Mesenteric fat pad (tissue), 1 donor: ENCODE measurements around the gene ADPRHL1. TPM values are rescaled to one million over a fixed set of nuclear protein-coding genes. Genes with fewer than 3 reads are reported as not detected.

Experiments
- DNase-seq: peaks from one replicate; pipeline ENCODE4 v3.0.0-alpha.2; 2020; ENCODE audit warnings: low spot score
- total RNA-seq: library from RNA; stranded (reverse); fragmentation: NEBNext Ultra II Directional; extraction: Animal tissue kit (Norgen Biotek cat#: 25700); gene quantifications from one replicate; pipeline ENCODE4 v1.2.1, GENCODE V29; 2021
- donor health status: DM: yes; HTN: yes; CAD: no.

ADPRHL1 gene
- total RNA-seq, 1 donor from 2014 or later: 2.1 TPM

DNA sequence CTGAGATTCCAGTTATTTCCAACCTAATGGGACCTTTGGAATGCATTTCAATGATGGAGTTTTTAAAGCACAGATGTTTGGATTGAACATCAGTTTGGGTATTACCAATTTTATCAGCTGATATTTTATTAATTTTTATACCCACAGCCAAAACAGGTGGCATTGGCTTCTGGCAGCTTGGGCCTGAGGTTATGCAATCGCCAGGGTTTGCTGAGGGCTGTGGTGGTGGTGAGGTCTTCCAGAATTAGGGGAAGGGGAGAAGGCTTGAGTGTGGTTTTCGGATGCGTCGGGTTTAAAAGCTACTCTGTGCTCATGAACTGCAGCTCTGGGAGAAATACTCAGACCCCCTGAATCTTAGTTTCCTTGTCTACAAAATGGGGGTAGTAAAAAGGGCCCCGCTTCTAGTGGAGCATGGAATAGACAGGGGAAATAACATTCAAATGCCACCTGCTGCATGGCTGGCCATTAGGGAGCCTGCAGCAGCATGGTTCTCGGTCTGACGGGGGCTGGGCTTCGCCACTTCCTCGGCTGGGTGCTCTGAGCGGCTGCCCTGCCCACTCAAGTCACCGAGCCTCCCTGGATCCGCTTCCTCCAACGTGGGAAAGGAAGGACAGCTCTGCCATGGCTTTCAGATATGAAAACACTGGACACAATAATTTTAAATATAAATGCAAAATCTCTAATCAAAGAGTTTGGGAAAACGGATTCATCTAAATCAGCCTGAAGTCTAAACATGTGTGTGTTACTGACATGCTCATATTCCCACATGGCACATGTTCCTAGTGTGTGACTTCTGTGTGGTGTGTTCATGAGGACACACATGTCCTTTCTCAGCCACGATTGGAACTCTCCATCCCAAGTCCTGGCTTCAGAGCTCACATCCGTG lies 35.2 kb downstream of the ADPRHL1 start:
- DNase-seq: no peak

DNA sequence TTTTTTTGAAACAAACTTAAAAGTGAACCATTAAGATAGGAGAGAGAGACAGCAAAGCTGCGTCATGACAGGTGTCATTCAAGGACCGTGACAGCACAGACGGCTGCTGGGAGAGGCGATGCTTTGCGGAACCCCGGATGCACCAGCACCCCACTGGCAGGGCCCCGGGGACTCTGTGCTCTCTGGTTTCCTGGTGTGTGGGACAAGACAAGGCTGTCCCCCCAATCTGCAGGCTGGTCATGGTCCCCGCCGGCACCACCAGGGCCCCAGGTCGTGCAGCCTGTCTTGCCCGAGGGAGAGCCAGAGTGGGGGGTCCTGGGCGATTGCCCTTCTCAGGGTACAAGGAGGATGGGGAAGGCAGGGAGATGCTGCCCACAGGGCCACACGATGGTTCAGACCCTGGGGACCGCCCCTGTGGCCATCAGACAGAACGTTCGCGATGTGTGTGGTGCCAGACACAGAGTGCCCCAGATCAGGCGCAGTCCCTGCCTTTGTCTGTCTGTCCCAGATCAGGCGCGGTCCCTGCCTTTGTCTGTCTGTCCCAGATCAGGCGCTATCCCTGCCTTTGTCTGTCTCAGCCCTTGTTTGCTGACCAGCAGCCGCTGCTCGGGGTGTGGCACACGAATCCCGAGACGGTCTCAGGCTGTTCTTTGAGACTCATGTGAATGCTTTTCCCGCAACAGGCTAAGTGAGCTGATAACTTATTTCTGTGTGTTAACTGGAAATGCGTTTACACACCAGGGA lies 36.1 kb downstream of the ADPRHL1 start:
- DNase-seq: no peak

DNA sequence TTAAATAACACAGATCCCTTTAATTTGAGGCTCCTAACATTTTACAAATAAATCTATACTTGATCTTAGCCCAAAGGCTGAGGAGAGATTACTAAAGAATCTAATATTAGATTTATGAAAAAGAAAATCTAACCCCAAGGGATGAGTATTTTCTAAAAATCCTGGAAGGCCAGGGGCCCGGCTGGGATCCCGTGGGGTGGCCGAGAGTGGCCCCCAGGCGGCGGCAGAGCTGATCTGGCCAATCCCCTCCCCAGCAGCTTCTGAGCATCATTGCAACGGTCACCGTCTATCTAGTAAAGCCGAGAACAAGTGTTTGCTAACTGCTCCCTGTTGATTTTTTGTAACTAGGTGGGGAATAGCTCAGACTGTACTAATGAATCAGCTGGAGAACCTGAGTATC lies 37.5 kb downstream of the ADPRHL1 start:
- DNase-seq: no peak

DNA sequence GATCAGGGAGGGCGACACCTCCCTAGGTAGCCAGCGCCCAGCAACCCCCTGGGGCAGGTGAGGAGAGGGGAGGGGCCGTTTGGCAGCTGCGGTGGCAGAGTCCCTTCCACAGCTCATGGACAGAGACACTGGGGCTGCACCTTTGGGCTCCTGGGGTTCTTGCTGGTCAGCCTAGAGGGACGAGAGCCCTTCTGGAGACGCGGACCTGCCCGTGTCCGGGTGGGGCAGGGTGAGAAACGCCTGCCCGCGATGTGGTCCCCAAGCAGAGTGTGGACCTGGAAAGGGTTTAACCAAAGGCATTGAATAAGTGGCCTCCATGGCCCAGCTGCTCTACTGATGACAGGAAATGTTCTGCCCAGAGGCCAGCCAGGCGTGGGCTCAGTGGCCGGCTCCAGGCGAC lies 38.3 kb downstream of the ADPRHL1 start:
- no peak for DNase-seq

DNA sequence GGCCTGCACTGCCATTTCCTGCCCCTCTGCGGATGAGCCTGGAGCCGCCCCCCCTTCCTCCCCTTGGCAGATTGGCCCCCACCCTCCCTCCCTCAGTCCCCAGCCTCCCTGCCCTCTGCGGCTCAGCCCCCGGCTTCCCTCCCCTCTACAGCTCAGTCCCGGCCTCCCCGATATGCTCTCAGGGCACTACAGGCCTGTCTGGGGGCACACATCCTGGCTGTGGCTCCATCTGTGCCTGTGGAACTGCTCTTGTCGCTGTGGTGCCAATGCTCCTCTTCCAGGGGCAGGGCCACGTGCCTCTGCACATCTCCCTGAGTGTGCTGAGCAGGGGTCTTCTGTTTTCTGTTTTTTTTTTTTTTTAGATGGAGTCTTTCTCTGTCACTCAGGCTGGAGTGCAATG lies 39.0 kb downstream of the ADPRHL1 start:
- no peak for DNase-seq

DNA sequence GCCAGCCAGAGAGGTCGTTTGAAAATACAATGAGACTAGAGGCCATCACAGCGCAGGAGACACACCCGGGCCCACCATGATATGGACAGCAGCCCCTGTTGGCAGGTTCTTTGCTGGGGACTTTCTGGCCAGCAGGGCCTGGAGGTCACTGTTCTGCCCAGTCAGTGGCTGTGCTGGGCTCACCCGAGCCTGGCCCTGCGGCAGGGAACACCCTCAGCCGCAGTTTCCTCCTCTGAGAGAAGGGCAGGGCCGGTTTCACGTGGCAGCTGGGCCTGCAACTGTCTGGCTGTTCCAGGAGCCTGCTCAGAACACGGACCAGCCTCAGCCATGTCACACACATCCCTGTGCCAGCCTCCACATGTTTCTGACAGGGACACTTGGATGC lies 39.4 kb downstream of the ADPRHL1 start:
- no peak for DNase-seq

DNA sequence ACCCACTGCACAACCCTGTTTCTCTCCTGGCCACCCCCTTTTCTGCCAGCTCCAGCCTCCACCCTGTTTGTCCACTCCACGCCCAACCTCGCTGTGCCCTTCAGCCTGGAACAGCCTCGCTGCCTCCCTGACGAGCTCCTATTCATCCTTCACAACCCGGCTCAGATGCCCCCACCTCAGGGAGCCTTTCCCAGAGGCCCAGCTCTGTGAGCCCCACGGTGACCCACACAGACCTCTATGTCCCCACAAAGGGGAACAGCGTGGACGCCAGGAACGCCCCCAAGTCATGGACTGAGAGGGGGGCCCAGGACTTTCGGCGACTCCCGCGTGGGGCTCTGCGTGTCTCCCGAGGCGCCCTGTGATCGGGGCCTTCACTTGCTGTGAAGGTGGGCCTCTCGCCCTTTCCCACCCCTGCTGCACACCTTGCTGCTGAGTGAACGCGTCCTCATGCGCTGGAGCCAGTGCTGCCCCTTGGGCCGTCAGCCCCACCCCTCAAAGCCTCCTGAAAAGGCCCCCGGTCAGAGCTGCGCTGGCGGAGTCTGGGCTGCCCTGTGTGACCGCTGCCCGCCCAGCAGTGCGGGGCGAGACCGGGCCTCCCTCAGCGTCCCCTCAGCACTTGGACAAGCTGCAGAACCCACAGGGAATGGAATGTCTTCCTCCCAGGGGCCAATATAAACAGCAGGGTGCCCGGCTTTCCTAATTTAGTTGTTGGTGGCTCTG lies 40.0 kb downstream of the ADPRHL1 start:
- no peak for DNase-seq

DNA sequence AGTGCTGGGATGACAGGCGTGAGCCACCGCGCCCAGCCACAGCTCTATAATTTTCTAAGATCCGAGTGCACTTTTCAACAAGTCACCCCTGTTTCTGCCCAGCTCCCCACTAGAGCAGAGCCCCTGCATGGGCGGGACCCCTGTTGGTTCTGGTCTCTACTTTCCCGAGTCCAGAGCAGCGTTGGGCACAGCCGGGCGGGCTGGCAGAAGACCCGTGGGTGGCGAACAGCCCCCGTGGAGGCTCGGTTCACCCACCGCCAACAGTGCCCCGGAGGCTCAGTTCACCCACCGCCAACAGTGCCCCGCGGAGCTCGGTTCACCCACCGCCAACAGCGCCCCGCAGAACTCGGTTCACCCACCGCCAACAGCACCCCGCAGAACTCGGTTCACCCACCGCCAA lies 40.8 kb downstream of the ADPRHL1 start:
- no peak for DNase-seq

DNA sequence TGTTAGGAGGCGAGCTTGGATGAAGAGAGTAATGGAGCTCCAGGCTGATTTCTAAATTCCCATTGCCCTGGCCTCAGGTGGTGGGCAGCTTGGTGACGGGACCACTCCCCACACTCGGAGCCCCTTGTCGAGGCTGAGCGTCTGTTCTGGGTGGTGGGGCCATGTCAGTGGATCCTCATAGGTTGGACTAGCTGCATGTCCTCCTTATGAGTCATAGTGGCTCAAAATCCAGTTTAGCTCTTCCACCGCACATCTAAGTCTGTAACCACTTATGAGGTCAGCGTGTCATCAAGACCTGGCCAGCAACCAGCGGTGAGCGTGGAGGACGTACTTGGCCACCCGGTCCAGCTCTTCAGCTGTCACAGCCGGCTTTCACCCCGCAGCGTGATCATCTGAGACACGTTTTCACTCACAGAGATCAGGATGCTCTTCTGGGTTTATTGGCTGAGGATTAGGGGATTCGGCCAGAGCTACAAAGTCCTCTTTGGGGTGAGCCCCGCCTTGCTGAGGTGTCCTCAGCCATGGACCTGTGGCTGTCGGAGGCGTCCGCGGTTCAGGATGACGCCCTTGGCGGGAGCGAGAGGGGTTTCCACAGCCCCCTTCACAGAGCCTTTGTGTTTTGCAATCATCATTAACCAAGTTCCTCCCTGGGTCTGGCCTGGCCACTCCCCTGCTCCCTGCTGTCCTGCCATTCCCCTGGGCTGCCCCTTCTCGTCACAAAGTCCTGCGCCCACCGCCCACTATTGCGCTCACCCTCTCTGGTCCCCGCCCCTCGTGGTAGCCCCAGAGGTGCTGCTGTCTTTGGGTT lies 41.9 kb downstream of the ADPRHL1 start:
- DNase-seq: no peak

DNA sequence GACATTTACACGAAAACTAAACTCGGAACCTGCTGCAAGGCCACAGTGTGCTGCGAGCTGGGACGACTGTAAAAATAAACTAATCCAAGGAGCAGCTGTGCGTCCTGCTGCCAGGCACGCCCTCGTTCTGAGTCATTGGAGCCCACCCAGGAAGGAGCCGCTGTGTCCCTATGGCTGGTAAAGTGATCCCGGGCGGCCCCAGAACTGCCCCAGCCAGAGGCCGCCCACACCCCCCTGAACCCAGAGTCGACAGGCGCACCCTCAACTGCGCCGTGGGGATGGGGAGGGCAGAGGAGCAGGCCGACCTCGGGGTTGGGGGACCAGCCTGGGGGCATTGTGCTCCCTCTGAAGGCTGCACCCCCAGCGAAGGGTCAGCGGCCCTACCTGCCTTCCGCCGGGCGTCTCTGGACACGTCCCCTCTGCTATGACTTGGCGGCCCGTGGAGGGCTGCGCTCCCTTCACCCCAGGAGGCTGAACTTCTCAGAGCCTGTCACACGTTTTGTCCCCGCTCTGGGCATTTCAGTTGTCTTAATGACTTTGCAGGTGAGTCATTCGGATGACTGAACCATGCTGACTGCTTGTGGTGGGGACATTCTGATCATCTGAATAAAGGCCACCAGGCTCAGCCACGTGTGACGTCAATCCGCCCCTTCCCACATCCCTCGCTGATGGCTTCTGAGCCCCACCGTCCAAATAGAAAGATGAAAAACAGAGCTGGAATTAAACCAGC lies 42.7 kb downstream of the ADPRHL1 start:
- DNase-seq: no peak

DNA sequence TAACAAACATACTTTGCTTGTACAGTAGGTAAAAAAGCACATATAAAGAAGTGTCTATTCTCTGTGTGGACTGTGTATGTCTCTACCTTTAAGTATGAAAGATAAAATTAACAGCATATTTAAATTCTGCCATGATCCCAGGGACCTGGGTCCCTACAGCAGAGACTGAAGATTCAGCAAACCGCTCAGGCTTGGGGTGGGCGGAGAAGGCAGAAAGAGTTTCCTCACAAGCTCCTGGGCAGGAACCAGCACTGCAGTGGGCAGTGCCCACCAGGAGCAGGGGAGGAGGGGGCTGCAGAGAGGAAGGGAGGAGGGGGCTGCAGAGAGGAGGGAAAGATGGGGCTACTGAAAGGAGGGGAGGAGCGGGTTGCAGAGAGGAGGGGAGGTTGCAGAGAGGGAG lies 44.7 kb downstream of the ADPRHL1 start:
- no peak for DNase-seq

DNA sequence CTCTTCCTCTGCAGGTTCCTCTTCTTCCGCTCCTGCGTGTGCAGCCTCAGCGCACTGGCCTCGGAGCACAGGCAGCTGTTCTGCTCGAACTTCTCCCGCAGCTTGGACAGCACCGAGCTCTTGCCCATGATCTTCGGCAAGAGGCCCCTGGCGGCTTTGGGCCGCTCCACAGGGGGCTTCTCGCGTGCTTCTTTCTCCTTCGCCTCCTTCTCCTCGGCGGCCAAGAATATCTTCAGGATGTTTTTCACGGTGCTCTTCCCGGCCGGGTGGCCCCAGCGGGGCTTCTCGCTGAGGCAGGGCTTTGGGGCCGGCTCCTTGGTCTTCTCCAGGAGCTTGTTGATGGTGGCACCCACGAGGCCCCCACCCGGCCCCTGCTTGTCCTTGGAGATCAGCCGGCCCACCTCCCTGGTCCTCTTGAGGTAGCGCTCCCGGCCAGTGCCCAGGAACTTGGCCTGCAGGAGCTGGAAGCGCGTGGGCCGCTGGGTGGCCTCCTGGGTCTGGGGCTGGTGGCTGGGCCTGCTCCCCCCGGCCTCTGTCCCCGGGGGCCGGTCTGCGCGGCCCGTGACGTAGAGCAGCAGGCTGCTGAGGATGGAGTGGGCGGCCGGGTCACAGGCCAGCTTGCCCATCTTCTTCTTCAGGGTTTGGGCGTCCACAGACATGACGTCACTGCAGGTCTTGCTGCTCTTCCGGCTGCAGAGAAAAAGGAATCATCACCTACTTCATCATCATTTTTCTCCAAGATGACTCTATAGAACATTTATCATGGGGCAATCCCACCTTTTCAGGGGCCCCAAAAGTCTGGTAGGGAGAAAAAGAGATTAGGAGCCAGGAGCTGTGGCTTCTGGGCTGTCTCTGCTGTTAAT lies 45.5 kb downstream of the ADPRHL1 start:
- DNase-seq: peak; percentile 80

DNA sequence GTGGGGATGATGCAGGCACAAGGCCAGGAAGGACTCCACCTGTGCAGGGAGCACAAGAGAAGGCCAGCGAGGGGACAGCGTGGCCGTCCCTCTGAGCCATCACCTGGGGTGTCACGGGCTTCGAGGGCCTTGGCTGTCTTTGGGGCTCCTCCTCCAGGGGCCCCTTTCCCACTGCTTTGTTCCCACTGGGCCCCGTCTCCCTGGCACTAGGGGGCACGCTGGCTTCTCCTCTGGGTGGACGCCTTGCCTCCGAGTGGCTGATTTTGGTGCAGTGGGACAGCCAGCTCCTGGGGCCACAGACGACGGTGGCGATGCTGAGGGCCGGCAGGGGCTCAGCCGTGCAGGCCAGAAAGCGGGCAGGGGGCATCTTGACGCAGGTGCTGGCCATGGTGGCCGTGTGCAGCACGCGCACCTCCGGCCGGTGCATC lies 46.2 kb downstream of the ADPRHL1 start:
- peak; percentile 72 for DNase-seq

DNA sequence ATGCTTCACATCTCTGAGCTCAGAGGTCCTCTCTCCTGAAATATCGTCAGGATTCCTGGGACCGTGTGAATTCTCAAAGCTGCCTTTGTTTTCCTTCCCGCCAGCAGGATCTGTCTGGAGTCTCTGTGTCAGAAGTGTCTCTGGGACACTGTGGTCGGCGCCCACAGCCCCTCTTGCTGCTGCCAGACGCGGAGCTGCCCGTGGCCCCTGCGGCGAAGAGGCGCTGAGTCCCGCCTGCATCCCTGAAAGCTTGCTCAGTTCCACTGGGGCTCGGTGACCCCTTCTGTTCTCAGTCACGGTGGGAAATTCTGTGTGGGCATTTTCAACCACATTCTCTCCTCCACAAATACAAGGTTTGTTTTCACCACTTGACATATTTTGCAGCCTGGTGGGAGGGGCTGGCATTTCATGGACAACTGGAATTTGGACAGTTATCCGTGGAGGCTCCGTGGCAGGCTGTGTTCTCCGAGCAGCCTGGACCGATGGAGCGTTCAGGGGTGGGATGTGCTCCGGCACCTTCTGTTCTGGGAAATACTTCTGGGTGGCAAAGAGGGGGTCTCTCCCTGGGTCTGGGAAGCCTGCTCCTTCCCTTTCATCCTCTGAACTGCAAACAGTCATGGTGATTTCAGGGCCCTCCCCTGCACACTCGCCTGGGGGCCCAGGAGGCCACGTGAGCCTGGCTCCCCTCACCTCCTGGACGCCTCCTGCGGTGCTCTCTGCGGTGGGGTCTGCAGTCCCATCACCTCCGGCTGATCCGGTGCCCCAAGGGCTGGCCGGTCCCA lies 46.8 kb downstream of the ADPRHL1 start:
- peak; percentile 68 for DNase-seq

DNA sequence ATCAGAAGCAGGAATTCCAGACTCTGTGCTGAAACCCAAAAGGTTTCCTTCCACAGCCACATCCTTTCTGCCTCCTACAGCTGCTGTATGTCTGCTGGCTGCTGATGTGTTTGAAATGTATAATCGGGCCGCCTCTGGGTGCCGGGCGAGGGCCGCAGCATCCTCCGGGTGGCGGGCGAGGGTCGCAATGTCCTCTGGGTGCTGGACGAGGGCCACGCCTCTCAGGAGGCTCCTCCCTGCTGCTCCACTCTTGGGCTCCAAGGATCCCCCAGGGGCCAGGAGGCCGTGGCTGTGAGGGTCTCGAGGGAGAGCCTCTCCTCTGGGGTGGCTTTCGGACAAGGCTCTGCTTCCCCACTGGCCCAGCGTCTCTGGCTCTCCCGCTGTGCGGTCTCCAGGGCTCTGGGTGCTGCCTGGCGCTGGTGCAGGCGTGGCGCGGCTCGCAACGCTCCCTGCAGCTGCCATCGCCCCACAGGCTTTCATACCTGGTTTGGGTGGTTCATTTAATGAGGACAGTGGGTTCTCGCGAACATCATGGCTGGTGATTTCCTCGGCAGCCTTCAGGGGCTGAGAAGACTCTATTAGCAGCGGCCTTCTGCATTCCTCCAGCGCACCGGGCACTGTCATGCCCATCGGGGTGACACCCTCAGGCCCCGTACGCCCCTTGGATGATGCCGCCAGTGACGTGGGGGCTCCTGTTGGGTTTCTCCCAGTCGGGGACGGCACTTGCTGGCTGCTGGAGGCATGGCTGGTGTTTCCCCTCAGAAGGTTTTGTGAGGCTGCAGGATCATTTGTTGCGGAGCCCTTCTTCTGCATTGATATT lies 47.6 kb downstream of the ADPRHL1 start:
- DNase-seq: peak; percentile 87

DNA sequence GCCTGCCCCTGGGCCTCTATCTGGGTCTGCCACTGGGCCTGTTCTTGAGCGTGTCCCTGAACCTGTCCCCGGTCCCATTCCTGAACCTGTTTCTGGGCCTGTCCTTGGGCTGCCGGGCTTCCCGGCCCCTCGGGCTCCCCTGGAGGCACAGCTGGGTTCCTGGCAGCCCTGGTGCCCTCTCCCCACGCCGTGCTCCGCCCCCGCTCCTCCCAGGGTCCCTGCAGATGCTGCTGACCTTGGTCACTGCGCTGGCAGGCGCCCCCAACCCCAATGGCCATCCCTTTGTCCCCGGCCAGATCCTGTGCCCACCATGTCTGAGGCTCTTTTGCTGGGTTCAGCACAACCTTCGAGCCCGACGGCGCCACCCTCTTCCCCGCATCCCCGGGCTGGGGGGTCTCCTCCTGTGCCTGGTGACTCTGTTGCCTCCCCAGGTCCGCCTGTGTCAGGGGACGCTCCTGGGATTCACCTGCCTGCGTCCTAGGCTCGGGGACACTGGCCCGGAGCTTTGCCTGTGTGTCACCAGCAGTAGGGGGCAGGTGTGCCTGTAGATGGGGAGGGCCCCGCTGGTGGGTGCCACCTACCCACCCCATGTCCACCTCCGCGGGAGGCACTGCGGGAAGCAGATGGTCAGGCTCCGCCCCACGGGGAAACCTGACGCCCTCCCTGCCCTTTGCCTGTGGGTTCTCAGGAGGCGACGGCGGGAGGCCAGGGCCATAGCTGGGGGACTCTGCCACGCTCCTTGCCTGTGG lies 48.4 kb downstream of the ADPRHL1 start:
- peak; percentile 85 for DNase-seq

DNA sequence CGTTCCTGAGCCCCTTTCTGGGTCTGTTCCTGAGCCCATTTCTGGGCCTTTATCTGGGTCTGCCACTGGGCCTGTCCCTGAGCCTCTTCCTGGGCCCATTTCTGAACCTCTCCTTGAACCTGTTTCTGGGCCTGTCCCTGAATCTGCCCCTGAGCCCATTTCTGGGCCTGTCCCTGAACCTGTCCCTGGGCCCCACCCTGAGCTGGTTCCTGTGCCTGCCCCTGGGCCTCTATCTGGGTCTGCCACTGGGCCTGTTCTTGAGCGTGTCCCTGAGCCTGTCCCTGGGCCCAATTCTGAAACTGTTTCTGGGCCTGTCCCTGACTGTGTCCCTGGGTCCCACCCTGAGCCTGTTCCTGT lies 48.9 kb downstream of the ADPRHL1 start:
- DNase-seq: peak; percentile 74
